DOHH2 (cell line): ENCODE data around the gene BRMS1.
"Not testable (repeated sequence)": the region's sequence is repeated elsewhere in the genome, so short reads cannot be mapped to it uniquely, and the experiment has no call there.

Experiments
- H3F3A ChIP-seq: fragments of 200-600 bp; sonication (generic), shearing (Covaris generic); 2 replicates; pipeline ENCODE4 v1.6.0; 2016; ENCODE audit warnings: antibody characterized with exemption, mild to moderate bottlenecking; ENCODE audit not compliant: control insufficient read depth, insufficient read depth
- H3K27ac ChIP-seq: fragments of 200-600 bp; sonication (generic); 2 replicates; pipeline ENCODE4 v1.5.1; 2014; ENCODE audit warnings: low read depth, mild to moderate bottlenecking, low read length, moderate library complexity
- H3K27me3 ChIP-seq: fragments of 200-600 bp; sonication (generic); 2 replicates; pipeline ENCODE4 v1.6.1; 2014; ENCODE audit warnings: mild to moderate bottlenecking, low read length, mixed read lengths; ENCODE audit not compliant: control insufficient read depth
- H3K36me3 ChIP-seq: fragments of 200-600 bp; sonication (generic); 2 replicates; pipeline ENCODE4 v1.6.1; 2014; ENCODE audit warnings: mild to moderate bottlenecking, low read length, moderate library complexity, mixed read lengths; ENCODE audit not compliant: control insufficient read depth
- H3K4me1 ChIP-seq: fragments of 200-600 bp; sonication (generic); 2 replicates; pipeline ENCODE4 v1.6.1; 2014; ENCODE audit warnings: mild to moderate bottlenecking, low read length, mixed read lengths; ENCODE audit not compliant: control insufficient read depth
- H3K4me2 ChIP-seq: fragments of 200-600 bp; sonication (generic); 2 replicates; pipeline ENCODE4 v1.6.0; 2014; ENCODE audit warnings: mild to moderate bottlenecking, low read length, moderate library complexity
- H3K4me3 ChIP-seq: fragments of 200-600 bp; sonication (generic); 2 replicates; pipeline ENCODE4 v1.5.1; 2014; ENCODE audit warnings: mild to moderate bottlenecking, low read length, mixed read lengths
- H3K79me2 ChIP-seq: fragments of 200-600 bp; sonication (generic); 2 replicates; pipeline ENCODE4 v1.6.1; 2014; ENCODE audit warnings: mild to moderate bottlenecking, low read length, mixed read lengths; ENCODE audit not compliant: control insufficient read depth
- H3K9me2 ChIP-seq: fragments of 200-600 bp; sonication (generic); replicated peaks from 2 replicates; pipeline ENCODE4 v1.6.1; 2014; ENCODE audit warnings: mild to moderate bottlenecking, low read length, mixed read lengths; ENCODE audit not compliant: control insufficient read depth
- H3K9me3 ChIP-seq: fragments of 200-600 bp; sonication (generic); 2 replicates; pipeline ENCODE4 v1.6.1; 2014; ENCODE audit warnings: antibody characterized with exemption, low read length, mixed read lengths; ENCODE audit not compliant: control insufficient read depth, insufficient read depth
- H4K20me1 ChIP-seq: fragments of 200-600 bp; sonication (generic); 2 replicates; pipeline ENCODE4 v1.6.0; 2014; ENCODE audit warnings: low read depth, mild to moderate bottlenecking, antibody characterized with exemption, low read length, moderate library complexity; ENCODE audit not compliant: control insufficient read depth, insufficient read depth
- EZH2phosphoT487 ChIP-seq: fragments of 200-600 bp; sonication (generic); IDR thresholded peaks from 2 replicates; pipeline ENCODE4 v1.6.1; 2017; ENCODE audit warnings: borderline replicate concordance, mild to moderate bottlenecking, antibody characterized with exemption, low read length, moderate library complexity, mixed read lengths
- TF ChIP-seq, protein P1 (sequence below): fragments of 200-600 bp; sonication (generic); IDR thresholded peaks from one replicate; pipeline ENCODE4 v1.5.1; 2014; ENCODE audit warnings: antibody characterized with exemption, mild to moderate bottlenecking, low read depth, low read length; ENCODE audit not compliant: poor library complexity, severe bottlenecking

The BRMS1 gene

GRCh38 chr11:66321606-66322005, 23.3 kb downstream of the BRMS1 start:
- no peaks in the 10 kb centered on the region for H3K9me2 ChIP-seq
- TF ChIP-seq, protein P1, sequence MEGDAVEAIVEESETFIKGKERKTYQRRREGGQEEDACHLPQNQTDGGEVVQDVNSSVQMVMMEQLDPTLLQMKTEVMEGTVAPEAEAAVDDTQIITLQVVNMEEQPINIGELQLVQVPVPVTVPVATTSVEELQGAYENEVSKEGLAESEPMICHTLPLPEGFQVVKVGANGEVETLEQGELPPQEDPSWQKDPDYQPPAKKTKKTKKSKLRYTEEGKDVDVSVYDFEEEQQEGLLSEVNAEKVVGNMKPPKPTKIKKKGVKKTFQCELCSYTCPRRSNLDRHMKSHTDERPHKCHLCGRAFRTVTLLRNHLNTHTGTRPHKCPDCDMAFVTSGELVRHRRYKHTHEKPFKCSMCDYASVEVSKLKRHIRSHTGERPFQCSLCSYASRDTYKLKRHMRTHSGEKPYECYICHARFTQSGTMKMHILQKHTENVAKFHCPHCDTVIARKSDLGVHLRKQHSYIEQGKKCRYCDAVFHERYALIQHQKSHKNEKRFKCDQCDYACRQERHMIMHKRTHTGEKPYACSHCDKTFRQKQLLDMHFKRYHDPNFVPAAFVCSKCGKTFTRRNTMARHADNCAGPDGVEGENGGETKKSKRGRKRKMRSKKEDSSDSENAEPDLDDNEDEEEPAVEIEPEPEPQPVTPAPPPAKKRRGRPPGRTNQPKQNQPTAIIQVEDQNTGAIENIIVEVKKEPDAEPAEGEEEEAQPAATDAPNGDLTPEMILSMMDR, result no peak
- no peak overlapping the region for H3K4me3 ChIP-seq
- no peaks in the 10 kb centered on the region for H3K36me3 ChIP-seq
- no peak overlapping the region for H3K4me2 ChIP-seq
- H3K79me2 ChIP-seq, result no peaks in the 10 kb centered on the region
- H4K20me1 ChIP-seq, result no peaks in the 10 kb centered on the region
- H3F3A ChIP-seq, result peaks cover 11% of the 10 kb centered on the region
- H3K9me3 ChIP-seq, result peaks cover 8% of the 10 kb centered on the region; the same call in 1 of the 2 replicates
- H3K27ac ChIP-seq, result no peak overlapping the region
- no peaks in the 10 kb centered on the region for H3K27me3 ChIP-seq
- peaks cover 50% of the 10 kb centered on the region for H3K4me1 ChIP-seq

DNA sequence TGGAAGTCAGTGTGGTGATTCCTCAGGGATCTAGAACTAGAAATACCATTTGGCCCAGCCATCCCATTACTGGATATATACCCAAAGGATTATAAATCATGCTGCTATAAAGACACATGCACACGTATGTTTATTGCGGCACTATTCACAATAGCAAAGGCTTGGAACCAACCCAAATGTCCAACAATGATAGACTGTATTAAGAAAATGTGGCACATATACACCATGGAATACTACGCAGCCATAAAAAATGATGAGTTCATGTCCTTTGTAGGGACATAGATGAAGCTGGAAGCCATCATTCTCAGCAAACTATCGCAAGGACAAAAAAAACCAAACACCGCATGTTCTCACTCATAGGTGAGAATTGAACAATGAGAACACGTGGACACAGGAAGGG, 24.2 kb downstream of the BRMS1 start:
- not testable (repeated sequence) for H4K20me1 ChIP-seq, H3K27me3 ChIP-seq, H3K4me2 ChIP-seq, H3K27ac ChIP-seq, H3K9me3 ChIP-seq, H3K36me3 ChIP-seq, H3K79me2 ChIP-seq, H3K4me3 ChIP-seq, H3K9me2 ChIP-seq
- Histone ChIP-seq H3K4me1 (peaks cover 46% of the 10 kb centered on the region), H3F3A (peaks cover 11% of the 10 kb centered on the region)

GRCh38 chr11:66320289-66320688, 24.6 kb downstream of the BRMS1 start:
- not testable (repeated sequence) for H3K9me2 ChIP-seq, H3K4me3 ChIP-seq, H4K20me1 ChIP-seq, H3K4me2 ChIP-seq, H3K27ac ChIP-seq, H3K9me3 ChIP-seq, H3K79me2 ChIP-seq, H3K27me3 ChIP-seq, H3K36me3 ChIP-seq
- Histone ChIP-seq H3F3A (peaks cover 11% of the 10 kb centered on the region), H3K4me1 (peaks cover 41% of the 10 kb centered on the region)

GRCh38 chr11:66318600-66318970, 26.3 kb downstream of the BRMS1 start:
- peaks cover 41% of the 10 kb centered on the region for H3K4me1 ChIP-seq
- H3K9me3 ChIP-seq, result peaks cover 8% of the 10 kb centered on the region; the same call in 1 of the 2 replicates
- peak overlapping the region; percentile 94 for H3K27ac ChIP-seq
- no peaks in the 10 kb centered on the region for H4K20me1 ChIP-seq
- no peaks in the 10 kb centered on the region for H3K9me2 ChIP-seq
- peak overlapping the region; percentile 92 for H3K4me2 ChIP-seq
- H3F3A ChIP-seq, result peaks cover 11% of the 10 kb centered on the region
- peak overlapping the region; percentile 72 for H3K4me3 ChIP-seq
- H3K36me3 ChIP-seq, result no peaks in the 10 kb centered on the region
- no peaks in the 10 kb centered on the region for H3K79me2 ChIP-seq
- H3K27me3 ChIP-seq, result no peaks in the 10 kb centered on the region
- TF ChIP-seq, protein P1, result no peak
- TF ChIP-seq EZH2phosphoT487, result no peak
